ENCODE data around the gene DBX1.

The DBX1 gene

GRCh38 chr11:20122131-20122530 is 38.1 kb downstream of the DBX1 start:
- DNase-seq (ENCODE audit: low read depth in 2 of 2) = no peak

- no peak for DNase-seq (ENCODE audit: low read depth in 2 of 2)
These were observed 39.9 kb downstream of the DBX1 start for GRCh38 chr11:20120134-20120925.

GRCh38 chr11:20119315-20119714 is 41.0 kb downstream of the DBX1 start:
- no peak for DNase-seq (ENCODE audit: low read depth in 2 of 2)

GRCh38 chr11:20118209-20118608 is 42.1 kb downstream of the DBX1 start:
- no peak for DNase-seq (ENCODE audit: low read depth in 2 of 2)

- DNase-seq (ENCODE audit: low read depth in 2 of 2) = no peak
These were observed 43.0 kb downstream of the DBX1 start for GRCh38 chr11:20117291-20117690.

GRCh38 chr11:20116825-20117224 is 43.5 kb downstream of the DBX1 start:
- DNase-seq (ENCODE audit: low read depth in 2 of 2) = no peak

- DNase-seq (ENCODE audit: low read depth in 2 of 2) = no peak
These were observed 45.7 kb downstream of the DBX1 start for GRCh38 chr11:20114588-20114987.

- no peak for DNase-seq (ENCODE audit: low read depth in 2 of 2)
These were observed 47.2 kb downstream of the DBX1 start for GRCh38 chr11:20113149-20113438.

- DNase-seq (ENCODE audit: low read depth in 2 of 2) = no peak
These were observed 47.8 kb downstream of the DBX1 start for GRCh38 chr11:20112291-20113148.

GRCh38 chr11:20111871-20112270 is 48.4 kb downstream of the DBX1 start:
- no peak for DNase-seq (ENCODE audit: low read depth in 2 of 2)

GRCh38 chr11:20110908-20111669 is 49.2 kb downstream of the DBX1 start:
- DNase-seq (ENCODE audit: low read depth in 2 of 2) = no peak

GRCh38 chr11:20109731-20110445 is 50.4 kb downstream of the DBX1 start:
- DNase-seq (ENCODE audit: low read depth in 2 of 2) = no peak
